GM12891 (cell line): ENCODE data around the gene PRDM16.

Source experiments
- DNase-seq: peaks from one replicate; pipeline ENCODE4 v3.0.0; 2011; ENCODE audit warnings: low spot score; ENCODE audit not compliant: insufficient read length
- FAIRE-seq: peaks from 2 replicates; lab custom pipeline; 2011; peaks lifted over from hg19 to GRCh38; lab: Jason Lieb, UNC
- PAX5 ChIP-seq: IDR thresholded peaks from 2 replicates; pipeline ENCODE4 v1.6.1; 2011; ENCODE audit warnings: low read length, moderate library complexity, mild to moderate bottlenecking; ENCODE audit not compliant: insufficient read depth, severe bottlenecking
- POLR2A ChIP-seq: IDR thresholded peaks from 2 replicates; pipeline ENCODE4 v1.6.1; 2011; ENCODE audit warnings: low read depth, low read length, control low read depth
- POLR2AphosphoS5 ChIP-seq: IDR thresholded peaks from 2 replicates; pipeline ENCODE4 v1.6.1; 2011; ENCODE audit warnings: low read depth, low read length, control low read depth
- POU2F2 ChIP-seq: IDR thresholded peaks from 2 replicates; pipeline ENCODE4 v1.6.1; 2011; ENCODE audit warnings: low read depth, mild to moderate bottlenecking, control low read depth, low read length, moderate library complexity
- SPI1 ChIP-seq: IDR thresholded peaks from 2 replicates; pipeline ENCODE4 v1.6.1; 2011; ENCODE audit warnings: low read depth, low read length, control low read depth
- TAF1 ChIP-seq: IDR thresholded peaks from 2 replicates; pipeline ENCODE4 v1.6.1; 2011; ENCODE audit warnings: low read depth, low read length, control low read depth

The PRDM16 gene

DNA sequence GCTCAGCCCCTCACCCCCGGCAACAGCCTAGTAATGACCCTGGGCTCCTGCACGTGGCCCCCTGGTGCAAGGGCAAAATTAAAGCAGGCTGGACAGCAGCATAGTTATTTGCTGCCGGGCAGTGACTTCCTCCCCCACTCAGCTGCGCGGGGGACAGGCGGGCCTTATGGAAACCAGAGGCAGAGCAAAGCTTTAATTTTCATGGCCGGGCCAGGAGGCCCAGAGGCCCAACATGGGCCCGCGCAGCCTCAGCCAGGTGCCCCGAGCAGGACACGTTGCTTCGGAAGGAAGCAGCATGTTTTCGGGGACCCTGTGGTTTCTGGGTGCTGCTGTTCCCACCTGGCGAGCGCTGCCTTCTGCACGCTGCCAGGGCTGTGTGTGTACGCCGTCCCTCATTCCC, 295.5 kb downstream of the PRDM16 start:
- DNase-seq (no peak), FAIRE-seq (no peak)
- TF ChIP-seq TAF1 (no peak), PAX5 (no peak), POLR2A (no peak), POLR2AphosphoS5 (no peak)

DNA sequence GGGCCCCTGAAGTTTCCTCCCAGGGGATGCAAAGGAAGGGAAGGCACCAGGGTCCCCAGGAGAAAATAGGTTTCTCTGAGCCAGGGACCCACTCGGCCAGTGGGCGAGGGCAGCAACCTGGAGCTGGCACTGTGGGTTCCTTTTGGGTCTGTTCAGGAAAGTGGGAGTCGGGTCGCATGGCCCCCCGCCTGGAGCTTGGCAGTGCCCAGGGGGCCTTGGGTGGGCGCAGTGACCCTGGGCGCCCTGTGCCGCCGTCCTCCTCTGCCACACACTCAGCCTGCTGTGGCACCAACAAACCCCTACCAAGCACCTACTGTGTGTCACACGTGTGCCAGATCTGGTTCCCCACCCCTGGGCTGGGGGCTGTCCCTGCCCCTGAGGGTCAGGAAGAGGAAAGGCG, 296.0 kb downstream of the PRDM16 start:
- FAIRE-seq, result no peak
- no peak for DNase-seq
- TF ChIP-seq SPI1 (no peak), POLR2A (no peak), TAF1 (no peak), POU2F2 (no peak), PAX5 (no peak)

DNA sequence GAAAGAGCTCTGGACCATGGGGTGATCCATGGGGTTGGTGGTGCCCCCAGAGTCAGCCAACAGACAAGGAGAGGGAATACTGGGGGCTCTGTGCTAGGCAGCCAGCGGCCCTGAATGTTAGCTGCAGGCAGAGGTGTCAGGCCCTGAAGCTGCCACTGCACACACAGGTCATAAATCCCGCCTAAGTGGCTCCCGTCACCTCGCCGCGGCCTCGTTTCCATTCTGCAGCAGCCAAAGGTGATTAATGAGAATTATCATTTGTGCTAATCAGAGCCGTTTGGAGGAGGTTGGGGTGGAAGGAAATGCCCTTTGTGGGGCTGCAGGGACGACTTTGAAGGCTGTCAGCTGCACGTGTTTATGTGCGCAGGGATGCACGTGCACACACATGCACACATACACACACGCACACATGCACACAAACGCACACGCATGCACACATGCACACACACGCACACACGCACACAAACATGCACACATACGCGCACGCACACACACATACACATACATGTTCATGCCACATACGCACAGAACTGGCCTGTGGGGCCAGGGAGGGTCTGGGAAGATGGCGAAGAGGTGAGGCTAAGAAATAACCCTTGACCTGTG, 296.6 kb downstream of the PRDM16 start:
- DNase-seq (no peak), FAIRE-seq (no peak)

DNA sequence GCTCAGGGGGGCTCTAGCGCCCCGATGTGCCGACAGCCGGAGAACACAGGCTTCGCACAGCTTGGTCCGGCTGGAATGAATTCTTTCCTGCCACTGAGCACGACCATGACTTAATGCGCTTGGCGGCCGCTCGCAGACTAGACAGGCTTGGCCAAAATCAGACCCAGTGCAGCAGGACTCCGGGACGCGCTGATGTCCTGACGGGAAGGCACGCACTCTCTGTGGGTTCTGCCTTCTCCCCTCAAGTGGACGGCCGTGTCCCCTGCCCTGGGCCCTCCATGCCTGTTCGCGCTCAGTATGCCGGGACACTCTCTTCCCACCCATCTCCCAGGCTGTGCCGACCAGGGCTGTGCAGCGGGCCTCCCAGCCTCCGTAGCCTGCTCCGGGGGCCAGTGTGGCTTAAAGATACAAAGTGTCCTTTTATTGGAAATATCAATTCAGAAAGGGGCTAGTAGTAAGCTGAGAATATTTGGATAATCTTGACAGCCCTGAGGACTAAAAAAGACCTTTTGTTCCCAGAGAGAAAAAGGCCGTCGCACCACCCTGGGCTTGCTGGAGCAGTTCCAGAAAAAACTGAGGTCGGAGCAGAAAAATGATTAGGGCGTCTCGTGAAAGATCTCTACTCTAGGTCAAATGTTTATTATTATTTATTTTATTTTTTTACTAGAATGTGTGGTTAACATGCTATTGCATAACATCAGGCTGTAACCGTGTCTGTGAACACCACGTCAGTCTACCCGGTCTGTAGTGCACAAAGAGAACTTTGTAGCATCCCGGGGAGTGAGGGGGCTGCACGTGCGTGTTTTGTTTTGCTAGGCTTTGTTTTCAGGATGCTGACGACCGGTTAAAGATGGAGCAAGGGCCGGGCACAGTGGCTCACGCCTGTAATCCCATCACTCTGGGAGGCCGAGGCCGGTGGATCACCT, 297.4 kb downstream of the PRDM16 start:
- no peak for TF ChIP-seq POLR2A
- no peak for TF ChIP-seq POU2F2
- TF ChIP-seq PAX5, result no peak
- TF ChIP-seq POLR2AphosphoS5, result no peak
- no peak for TF ChIP-seq TAF1
- no peak for TF ChIP-seq SPI1
- DNase-seq (no peak), FAIRE-seq (no peak)

More for the DNA sequence above, 296.6 kb downstream of the PRDM16 start:
- TF ChIP-seq POLR2A (no peak), POLR2AphosphoS5 (no peak), PAX5 (no peak), TAF1 (no peak), POU2F2 (no peak), SPI1 (no peak)

DNA sequence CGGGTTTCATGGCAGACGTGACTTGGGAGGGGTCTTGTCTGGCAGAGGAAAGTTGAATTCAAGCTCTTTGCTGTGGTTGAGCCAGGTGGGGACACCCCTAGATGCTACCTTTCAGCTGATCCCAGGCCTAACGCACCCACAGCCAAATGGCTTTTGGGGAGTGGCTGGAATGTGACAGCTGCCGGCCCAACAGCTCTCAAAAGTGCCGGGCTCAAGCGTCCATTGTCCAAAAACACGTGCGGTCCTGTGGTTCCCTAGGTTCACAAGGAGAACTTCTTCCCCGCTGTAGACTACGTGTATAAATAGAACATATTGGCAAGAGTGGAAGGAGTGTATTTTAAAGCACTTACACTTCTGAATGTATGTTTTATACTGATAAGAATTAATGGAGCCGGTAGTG, 298.4 kb downstream of the PRDM16 start:
- no peak for FAIRE-seq
- TF ChIP-seq POLR2AphosphoS5, result no peak
- TF ChIP-seq POU2F2, result no peak
- TF ChIP-seq TAF1, result no peak
- no peak for TF ChIP-seq SPI1
- no peak for TF ChIP-seq PAX5
- TF ChIP-seq POLR2A, result no peak

DNA sequence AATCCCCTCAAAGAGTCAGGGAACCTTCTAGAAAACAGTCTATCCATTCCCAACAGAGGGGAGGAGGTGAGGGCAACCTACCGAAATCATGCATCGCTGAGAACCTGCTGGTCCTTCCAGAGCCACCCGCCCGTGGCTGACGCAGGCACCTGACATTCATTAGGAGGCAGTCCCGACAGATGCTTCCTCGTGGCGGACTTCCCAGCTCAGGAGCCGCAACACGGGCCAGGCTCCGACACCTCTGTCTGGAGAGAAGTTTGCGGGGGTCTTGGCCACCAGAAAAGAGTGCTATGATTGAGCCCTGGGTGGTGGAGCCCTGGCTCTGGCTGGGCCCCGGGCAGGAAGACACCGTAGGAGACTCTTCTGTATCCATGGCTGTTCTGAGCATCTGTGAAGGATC, 299.1 kb downstream of the PRDM16 start:
- no peak for FAIRE-seq
- TF ChIP-seq SPI1 (no peak), TAF1 (no peak), POLR2A (no peak), PAX5 (no peak), POU2F2 (no peak), POLR2AphosphoS5 (no peak)
- no peak for DNase-seq

More for the DNA sequence above, 298.4 kb downstream of the PRDM16 start:
- no peak for DNase-seq

DNA sequence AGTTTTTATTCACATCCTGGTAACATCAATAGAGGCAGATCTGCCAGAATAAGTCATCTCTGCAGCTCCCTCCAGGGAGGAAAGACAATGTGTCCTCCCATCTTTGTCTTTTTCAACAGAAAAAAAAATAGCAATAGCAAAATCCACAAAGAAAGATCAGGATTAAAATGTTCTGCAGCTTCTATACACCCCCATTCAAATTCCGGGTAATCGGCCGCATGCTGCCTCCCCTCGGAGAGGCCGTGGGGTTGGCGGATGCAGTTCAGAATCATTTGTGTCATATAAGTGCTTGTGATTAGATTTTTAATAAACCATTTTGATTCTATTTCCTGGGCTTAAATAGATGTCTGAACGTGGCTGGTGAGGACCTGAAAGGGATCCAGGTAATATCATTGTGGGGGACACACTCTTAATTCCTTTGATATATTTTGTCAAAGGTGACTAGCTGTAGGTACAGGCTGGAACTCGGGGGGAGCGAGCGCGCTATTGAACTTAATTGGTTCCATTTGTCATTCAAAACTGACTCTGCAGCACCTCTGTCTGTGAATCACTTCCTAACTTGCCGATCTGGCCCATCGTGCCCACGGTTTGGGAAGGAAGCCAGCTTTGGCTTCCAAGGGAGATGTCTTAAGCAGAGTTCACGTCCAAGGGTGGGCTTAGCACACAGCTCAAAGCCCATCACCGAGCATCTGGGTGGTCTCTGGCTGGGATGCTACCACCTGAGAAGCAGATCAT, 299.9 kb downstream of the PRDM16 start:
- FAIRE-seq, result no peak
- TF ChIP-seq SPI1 (no peak), POLR2A (no peak), POU2F2 (no peak), TAF1 (no peak), POLR2AphosphoS5 (no peak), PAX5 (no peak)
- DNase-seq, result no peak

DNA sequence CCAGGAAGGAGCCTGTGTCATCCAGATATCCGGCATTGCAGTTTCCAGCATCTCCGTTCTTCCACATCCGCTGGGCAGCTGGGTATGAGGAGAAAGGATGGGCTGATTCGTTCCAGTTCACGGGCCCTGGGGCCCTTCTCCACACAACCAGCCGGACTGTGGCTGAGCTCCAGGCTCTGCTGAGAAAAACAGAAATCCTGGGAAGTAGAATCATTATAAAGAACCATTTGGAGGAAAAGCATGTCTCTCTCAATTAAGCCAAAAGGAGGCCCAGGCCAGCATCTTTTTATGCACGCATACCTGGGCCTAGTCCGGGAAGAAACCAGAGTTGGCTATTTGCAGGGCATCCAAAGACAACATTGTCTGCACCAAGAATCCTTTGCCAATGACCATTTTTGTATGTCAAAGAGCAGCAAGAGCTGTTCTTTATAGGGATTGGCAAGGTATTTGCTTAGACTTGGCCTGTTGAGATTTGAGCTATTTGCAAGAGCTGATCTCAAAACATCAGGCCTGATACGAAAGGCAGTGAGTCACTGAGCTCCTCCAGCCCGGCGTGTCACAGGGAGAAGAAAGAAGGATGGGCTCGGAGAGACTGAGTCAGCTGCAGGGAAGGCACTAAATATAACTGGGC, 300.6 kb downstream of the PRDM16 start:
- TF ChIP-seq POU2F2 (no peak), PAX5 (no peak), TAF1 (no peak), POLR2AphosphoS5 (no peak), POLR2A (no peak), SPI1 (no peak)
- DNase-seq (no peak), FAIRE-seq (no peak)

DNA sequence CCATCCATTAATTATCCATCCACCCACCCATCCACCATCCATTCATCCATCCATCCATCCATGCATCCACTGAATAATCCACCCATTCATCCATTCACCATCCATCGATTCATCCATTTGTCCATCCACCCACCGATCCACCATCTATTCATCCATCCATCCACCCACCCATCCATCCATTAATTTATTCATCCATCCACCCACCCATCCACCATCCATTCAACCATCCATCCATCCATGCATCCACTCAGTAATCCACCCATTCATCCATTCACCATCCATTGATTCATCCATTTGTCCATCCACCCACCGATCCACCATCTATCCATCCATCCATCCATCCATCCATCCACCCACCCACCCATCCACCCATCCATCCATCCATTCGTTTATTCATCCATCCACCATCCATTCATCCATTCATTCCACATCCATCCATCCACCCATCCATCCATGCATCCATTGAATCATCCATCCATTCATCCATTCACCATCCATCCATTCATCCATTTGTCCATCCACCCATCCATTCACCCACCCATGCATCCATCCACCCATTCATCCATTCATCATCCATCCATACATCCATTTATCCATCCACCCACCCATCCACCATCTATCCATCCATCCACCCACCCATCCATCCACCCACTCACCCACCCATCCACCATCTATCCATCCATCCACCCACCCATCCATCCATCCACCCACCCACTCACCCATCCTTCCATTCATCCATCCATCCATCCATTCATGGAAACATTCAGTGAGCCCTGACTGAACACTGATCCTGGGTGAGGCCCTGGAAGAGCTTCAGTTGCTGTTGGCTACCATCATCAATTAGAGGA, 302.1 kb downstream of the PRDM16 start:
- TF ChIP-seq SPI1 (no peak), POU2F2 (no peak), POLR2A (no peak), POLR2AphosphoS5 (no peak), PAX5 (no peak), TAF1 (no peak)
- no peak for FAIRE-seq

More for the DNA sequence above, 302.1 kb downstream of the PRDM16 start:
- no peak for DNase-seq
